HG03045 (cell line): Measurements from ENCODE around the gene SLC35G1.
A peak's percentile ranks its signal among the peaks of the same experiment; 100 is the strongest.

Experiments used
- ATAC-seq: cut with Tn5 transposase; IDR thresholded peaks from one replicate; pipeline ENCODE4 v1.9.1; 2021; ENCODE audit warnings: mild to moderate bottlenecking, moderate library complexity; ENCODE audit not compliant: unreplicated experiment

Gene SLC35G1, protein sequence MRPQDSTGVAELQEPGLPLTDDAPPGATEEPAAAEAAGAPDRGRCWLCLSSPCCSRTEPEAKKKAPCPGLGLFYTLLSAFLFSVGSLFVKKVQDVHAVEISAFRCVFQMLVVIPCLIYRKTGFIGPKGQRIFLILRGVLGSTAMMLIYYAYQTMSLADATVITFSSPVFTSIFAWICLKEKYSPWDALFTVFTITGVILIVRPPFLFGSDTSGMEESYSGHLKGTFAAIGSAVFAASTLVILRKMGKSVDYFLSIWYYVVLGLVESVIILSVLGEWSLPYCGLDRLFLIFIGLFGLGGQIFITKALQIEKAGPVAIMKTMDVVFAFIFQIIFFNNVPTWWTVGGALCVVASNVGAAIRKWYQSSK

GRCh38 chr10:93893646-93894515, at the start of gene SLC35G1:
Gene SLC35G1, plus strand, starts transcription at chr10:93893978. Its CDS starts 56 bp downstream, at chr10:93894034.
- peak; percentile 94 for ATAC-seq

DNA sequence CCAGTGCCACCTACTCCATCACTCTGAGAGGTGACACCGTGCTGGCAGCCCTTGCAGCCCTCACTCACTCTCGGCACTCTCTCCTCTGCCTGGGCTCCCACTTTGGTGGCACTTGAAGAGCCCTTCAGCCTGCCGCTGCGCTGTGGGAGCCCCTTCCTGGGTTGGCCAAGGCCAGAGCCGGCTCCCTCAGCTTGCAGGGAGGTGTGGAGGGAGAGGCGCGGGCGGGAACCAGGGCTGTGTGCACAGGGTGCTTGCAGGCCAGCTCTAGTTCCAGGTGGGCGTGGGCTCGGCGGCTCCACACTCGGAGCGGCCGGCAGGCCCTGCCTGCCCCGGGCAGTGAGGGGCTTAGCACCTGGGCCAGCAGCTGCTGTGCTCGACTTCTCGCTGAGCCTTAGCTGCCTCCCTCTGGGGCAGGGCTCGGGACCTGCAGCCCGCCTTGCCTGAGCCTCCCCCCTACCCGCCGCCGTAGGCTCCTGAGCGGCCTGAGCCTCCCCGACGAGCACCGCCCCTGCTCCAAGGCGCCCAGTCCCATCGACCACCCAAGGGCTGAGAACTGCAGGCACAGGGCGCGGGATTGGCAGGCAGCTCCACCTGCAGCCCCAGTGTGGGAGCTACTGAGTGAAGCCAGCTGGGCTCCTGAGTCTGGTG, 48.7 kb upstream of the SLC35G1 start:
- no peak for ATAC-seq

- no peak for ATAC-seq
Measured at GRCh38 chr10:93849593-93849992, 44.2 kb upstream of the SLC35G1 start.

- ATAC-seq: no peak
Measured at GRCh38 chr10:93850031-93851015, 43.5 kb upstream of the SLC35G1 start.

DNA sequence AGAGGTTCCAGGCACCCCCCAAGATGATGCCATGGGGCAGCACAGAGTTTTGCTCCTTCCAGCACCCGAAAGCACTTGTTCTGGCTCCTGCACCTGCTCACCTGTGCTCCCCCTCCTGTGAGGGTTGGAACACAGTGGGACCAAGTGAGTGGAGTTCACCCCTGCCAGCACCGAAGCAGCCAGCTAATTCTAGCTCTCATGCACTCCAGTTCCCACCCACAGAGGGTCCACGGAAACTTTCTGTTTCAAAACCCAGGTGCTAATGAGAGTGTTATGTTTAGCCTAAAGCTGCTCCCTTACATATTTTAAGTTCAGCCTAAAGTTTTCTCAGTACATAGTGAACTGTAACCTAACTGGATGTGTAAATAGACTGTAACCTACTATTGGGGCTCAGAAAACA, 42.6 kb upstream of the SLC35G1 start:
- ATAC-seq: no peak

GRCh38 chr10:93852476-93853095, 41.2 kb upstream of the SLC35G1 start:
- ATAC-seq: no peak

DNA sequence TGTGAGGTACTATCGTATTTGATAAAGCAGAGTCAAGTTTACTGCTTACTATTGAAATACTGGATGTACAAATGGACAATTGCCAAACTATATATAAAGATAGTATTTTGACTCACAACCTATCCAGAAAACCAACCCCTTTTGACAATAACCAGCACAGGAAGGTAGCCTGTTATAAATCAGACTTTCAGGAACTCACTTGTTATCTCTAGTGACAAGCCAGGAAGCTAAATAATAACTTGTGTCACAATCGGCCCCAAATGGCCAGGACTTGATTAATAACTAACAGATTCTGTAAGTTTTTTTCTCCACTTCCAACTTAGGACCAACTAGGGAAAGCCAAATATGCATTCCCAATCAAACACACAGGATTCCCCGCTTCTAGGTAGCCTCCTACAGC, 38.8 kb upstream of the SLC35G1 start:
- no peak for ATAC-seq

GRCh38 chr10:93856349-93857145, 37.2 kb upstream of the SLC35G1 start:
- no peak for ATAC-seq

GRCh38 chr10:93859049-93859655, 34.6 kb upstream of the SLC35G1 start:
- no peak for ATAC-seq

GRCh38 chr10:93861825-93862224, 32.0 kb upstream of the SLC35G1 start:
- ATAC-seq: no peak

DNA sequence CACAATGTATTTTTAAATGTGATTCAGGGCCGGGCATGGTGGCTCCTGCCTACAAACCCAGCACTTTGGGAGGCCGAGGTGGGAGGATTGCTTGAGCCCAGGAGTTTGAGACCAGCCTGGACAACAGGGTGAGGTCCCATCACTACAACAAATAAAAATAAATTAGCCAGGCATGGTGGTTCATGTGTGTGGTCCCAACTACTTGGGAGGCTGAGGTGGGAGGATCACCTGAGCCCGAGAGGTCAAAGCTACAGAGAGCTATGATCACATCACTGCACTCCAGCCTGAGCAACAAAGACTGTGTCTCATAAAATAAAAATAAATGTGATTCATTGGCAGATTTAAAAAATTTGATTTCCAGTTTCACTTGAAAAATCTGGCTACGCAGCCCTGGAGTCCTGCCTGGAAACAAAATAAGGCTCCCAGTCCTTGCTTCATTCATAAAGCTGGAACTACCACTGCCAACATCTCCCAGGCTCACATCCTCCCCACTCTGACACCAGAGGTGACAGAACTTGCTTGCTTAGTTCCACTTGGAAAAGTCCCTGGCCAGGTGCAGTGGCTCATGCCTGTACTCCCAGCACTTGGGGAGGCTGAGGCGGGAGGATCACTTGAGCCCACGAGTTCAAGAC, 27.9 kb upstream of the SLC35G1 start:
- ATAC-seq: no peak

- ATAC-seq: no peak
Measured at GRCh38 chr10:93867525-93867924, 26.3 kb upstream of the SLC35G1 start.

GRCh38 chr10:93871671-93872204, 22.0 kb upstream of the SLC35G1 start:
- no peak for ATAC-seq

DNA sequence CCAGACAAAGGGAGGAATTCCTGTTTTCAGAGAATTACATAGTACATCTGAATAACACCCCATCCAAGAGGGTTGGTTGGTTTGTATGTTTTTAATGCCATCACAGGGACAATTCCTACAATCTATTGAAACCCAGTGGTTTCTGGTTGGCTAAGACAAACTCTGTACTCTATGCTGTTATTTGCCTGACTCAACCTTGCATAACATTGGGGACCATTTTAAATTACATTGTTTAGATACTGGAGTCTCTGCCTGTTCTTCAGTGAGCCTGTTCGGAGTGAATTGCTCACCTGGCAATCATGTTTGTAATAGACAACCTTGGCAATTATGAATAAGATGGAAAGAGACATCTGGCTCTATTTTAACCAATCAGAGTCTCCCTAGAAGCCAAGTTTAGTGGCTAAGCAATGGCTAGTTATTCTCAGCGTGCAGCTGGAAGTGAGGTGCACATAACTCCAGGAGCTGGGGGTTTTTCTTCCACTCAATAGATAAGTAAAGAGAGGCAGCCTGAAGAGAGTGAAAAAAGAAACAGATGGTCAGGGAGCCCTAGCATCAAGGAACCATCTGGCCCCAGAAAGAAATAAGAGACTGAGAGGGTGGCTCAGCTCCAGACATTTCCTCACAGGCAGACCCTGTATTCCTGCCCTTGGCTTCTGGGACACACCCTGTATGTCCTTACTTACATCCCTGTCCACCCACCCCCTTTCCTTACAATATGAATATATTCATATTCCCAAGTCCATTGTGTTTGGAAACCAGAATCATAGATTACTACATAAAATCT, 21.2 kb upstream of the SLC35G1 start:
- ATAC-seq: no peak

DNA sequence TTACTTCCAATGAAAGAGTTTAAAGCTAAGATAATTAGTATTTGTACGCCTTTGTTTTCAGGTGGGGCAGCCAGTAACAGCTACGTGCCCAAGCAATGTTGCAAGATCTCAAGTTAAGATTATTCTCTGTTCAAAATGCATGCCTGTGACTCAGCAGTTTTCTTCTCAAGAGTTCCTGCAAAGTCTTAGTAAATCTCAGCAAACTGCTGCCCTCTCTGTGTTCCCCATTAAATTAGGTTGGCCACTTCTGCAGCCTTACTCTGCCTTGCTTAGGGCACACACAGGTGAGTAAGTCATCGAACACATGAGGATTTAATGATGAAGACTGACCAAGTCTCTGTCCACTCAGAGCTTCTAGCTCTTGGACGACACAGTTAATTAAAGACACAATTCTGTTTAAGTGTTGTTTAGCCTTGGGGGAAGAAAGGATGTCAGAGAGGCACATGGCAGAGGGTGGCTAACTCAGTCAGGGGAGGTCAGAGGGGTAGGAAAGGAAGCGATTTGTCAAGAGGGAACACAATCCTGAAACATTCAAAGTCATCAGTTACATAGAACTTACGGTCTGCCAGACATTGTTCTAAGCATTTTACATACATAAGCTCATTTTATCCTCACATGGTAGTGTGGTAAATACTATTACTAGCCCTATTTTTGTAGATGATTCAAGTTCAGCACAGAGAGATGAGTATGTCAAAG, 20.2 kb upstream of the SLC35G1 start:
- ATAC-seq: no peak

DNA sequence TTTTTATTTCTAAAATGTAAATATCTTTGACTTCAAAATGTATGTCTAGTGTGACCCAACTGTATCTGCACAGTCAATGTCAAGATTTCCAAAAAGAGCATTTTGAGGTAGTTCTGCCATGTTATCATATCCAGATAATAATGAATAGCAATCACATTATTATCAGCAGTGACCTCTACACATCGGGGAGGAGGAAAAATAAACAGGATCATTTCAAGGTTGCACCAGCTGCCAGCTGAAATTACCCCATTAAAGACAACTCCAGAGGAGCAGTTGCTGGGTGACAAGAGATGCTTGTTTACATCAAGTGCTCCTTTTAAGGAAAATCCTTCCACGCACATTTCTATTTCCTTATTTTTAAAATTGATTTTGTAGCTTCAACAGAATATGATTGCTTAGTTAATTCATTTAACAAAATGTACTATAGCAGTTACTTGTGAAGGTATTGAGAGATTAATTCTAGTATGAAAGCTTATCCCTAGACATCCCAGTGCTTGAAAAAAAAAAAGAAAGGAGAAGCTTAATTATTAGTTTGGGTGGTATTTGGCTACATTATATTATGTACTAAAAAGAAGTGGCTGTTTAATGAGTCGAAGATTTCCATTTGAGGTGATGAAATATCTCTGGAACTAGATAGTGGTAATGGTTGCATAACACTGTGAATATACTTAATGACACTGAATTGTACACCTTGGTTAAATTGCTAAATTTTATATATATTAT, 19.3 kb upstream of the SLC35G1 start:
- ATAC-seq: no peak
